HG03039 (cell line): ENCODE results near the gene COX7A2.

Experiments used
- ATAC-seq: cut with Tn5 transposase; IDR thresholded peaks from one replicate; pipeline ENCODE4 v1.9.1; 2021; ENCODE audit warnings: mild to moderate bottlenecking, moderate library complexity; ENCODE audit not compliant: unreplicated experiment

The COX7A2 gene

GRCh38 chr6:75222261-75222660, 21.3 kb downstream of the COX7A2 start:
- no peak for ATAC-seq

DNA sequence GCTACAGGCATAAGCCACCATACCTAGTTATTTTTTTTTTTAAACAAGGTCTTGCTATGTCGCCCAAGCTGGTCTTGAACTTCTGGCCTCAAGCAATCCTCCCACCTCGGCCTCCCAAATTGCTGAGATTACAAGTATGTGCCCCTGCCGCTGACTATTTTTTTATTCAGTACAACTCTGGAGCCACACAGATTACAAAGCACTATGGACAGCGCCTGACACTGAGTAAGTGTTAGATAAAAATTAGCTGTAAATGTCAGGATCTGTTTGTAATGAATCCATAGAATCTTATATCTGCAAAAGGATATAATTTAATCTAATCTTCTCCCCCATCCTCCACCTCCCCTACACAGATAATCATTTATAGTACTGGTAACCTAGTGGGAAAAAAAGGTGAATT, 22.5 kb downstream of the COX7A2 start:
- no peak for ATAC-seq

DNA sequence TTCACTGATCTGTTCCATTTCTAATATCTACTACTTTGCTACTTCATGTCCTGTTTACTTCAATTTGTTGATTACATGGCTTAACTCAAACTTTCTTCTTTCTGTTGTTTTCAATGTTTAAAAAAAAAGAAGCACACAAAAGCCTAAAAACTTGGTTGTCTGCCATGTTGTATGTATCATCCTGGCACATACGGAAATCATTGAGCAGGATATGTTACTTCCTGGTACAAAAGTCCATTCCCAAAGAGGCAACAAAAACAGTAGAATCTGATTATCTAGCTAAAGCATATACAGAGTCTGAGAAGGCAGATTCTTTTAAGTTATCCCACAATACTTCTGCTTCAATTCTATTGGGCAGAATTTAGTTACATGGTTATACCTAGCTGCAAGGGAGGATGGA, 23.2 kb downstream of the COX7A2 start:
- no peak for ATAC-seq

GRCh38 chr6:75219263-75219662, 24.3 kb downstream of the COX7A2 start:
- no peak for ATAC-seq

DNA sequence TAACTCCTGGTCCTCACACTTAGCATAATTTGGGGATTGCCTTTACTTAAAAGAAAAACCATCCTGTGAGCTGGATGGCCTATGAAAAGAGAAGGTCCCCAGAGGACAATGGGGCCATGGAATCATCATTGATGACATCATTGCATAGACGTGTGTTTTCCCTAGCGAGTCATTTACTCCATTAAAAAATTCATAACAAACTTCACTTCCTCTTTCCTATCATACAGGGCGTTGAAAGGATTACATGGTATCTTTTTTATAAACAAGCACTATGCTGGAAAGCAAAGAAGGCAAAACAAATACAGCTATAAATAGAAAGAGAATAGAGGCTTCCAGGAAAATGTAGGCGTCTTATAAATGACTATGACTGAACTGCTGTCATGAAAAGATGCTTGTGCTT, 26.4 kb downstream of the COX7A2 start:
- ATAC-seq = no peak

GRCh38 chr6:75215291-75215690, 28.3 kb downstream of the COX7A2 start:
- no peak for ATAC-seq

GRCh38 chr6:75213732-75214131, 29.9 kb downstream of the COX7A2 start:
- ATAC-seq = no peak

- ATAC-seq = no peak
Measured at GRCh38 chr6:75213112-75213511, 30.5 kb downstream of the COX7A2 start.

- no peak for ATAC-seq
Measured at GRCh38 chr6:75211920-75212590, 31.5 kb downstream of the COX7A2 start.

- no peak for ATAC-seq
Measured at GRCh38 chr6:75210885-75211739, 32.5 kb downstream of the COX7A2 start.

DNA sequence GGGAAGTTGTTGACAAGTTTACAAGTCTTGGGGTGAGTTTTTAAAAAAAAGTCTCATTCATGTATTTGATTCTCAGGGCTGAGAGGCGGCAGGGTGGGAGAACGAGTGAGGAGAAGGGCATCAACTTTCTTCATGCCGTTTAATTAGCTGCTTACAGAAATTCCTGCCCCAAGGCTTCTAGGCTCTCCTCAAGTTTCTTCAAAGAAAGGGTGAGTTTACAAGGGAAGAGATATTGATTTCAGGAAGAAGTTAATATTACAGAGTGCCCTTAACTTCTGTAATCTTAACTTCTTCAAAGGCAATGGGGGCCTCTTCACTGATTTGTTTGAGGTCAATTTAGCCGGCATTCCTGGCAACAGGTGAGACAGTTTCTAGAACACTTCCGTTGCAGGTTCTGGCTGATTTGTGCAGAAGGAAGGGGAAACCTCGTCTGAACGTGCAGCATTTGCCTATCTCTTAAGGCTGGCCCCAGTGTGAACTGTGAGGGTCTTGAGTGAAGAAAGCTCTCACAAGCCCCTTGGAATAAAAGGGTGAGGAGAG, 34.3 kb downstream of the COX7A2 start:
- ATAC-seq = no peak

DNA sequence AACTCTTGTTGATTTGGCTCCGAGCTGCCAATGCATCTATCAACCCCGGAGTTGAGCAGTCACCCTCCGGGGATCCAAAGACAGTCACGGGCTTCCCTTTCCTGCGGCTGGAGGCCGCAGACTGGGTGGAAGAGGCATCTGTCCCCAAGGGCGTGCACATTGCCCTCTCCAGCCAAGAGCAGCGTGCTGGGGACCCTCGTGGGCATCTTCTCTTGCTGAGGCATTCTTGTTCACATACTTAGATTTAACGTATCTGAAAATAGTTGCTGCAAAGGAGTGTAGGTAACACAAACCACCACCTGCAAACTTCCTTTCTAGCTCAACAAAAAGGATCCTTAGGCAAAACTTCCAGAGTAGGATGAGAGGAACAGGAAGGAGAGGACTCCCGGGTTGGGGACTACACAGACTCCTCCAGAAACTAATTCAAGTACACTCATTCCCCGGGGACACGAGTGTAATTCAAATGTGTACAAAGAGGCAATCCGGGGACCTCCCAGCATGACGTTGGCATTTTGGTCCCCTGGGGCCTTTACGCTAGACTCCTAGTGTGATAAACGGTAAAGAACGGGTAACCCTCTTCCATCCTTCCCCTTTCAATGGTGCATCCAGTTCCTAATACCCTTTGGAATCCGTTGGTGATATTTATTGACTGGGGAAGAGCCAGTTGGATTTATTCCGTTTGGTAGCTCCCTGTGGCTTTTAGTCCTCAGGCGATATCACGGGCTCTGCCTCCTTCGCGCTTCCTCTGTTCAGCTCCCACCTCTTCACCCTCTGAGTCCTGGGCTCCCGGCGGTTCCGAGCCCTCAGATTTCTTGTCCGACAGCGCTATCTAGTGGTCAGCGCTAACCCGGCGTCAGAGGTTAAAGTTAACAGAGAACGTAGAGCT, 35.1 kb downstream of the COX7A2 start:
- peak; percentile 82 for ATAC-seq

DNA sequence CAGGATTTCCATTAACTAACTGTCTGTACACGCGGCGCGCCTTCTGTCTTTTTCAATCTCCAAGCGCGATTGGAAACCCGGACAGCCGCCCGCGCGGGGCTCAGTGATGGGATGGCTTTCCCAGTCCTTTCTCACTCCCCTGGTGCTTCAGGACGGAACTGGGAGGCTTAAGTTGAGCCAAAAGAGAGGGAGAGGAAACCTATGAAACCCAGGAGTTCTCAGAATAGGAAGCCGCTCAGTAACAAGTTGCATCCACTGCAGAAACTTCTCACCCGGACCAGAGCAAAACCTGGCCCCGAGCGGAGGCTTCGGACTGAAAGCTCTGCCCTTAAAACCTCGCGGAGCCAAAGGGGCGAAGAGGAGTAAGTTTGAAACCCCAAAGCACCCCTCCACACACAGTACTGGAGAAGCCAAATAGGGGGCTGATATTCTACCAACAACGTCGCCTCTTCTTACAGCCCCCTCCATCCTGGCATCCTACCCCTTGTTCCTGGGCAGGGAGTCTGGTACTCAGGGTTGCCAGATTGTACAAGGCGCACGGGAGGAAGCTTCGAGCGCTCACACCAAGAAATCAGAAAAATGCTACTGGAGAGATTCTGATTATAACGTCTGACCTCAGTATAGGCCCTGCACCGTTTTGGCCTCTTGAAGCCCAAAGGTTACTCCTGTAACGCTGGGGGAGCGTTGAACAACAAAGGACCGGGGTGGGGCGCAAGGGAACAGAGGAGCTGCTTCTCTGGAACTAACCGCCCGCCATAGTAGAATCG, 36.8 kb downstream of the COX7A2 start:
- ATAC-seq = no peak

- no peak for ATAC-seq
Measured at GRCh38 chr6:75205776-75206575, 37.6 kb downstream of the COX7A2 start, which contains the start of gene COL12A1. TSS of gene COL12A1 (minus strand) at chr6:75206053. CDS start at chr6:75202792, 3,261 bp downstream.

DNA sequence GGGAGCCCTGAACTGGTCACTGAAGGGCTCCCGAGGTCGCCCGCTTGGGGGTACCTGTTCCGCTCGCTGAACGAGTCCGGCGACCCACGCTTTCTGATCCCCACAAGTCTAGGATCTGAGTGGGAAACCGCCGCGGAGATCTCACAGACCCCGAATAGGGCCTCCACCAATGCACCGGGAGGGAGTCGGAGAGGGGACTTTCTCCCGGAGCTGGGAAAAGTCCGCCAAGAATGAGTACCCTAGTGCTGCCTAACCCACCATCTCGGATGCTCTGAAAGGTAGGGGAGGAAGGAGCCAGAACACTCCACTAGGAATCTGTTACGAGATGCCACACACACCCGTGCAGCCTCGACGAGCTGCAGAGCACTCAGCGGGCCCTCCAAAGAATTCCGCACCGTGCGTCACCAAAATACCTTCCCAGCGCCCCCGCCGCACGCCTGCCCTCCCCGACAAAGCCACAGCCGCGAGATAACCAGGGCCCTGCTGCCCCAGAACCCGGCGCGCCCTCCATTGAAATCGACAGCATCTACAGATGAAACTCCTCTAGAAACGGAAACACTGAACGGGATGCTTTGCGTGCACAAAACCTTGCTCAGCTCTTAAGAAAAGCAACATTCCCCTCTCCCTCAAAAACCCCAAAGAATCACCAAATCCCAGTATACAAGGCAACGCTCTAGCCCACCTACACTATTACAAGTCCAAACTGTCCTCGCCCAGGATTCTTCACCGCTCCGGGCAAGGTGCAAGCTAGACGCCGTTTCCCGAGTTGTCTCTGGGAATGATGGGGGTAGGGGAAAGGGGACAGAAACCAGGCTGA, 38.4 kb downstream of the COX7A2 start:
- ATAC-seq = no peak

DNA sequence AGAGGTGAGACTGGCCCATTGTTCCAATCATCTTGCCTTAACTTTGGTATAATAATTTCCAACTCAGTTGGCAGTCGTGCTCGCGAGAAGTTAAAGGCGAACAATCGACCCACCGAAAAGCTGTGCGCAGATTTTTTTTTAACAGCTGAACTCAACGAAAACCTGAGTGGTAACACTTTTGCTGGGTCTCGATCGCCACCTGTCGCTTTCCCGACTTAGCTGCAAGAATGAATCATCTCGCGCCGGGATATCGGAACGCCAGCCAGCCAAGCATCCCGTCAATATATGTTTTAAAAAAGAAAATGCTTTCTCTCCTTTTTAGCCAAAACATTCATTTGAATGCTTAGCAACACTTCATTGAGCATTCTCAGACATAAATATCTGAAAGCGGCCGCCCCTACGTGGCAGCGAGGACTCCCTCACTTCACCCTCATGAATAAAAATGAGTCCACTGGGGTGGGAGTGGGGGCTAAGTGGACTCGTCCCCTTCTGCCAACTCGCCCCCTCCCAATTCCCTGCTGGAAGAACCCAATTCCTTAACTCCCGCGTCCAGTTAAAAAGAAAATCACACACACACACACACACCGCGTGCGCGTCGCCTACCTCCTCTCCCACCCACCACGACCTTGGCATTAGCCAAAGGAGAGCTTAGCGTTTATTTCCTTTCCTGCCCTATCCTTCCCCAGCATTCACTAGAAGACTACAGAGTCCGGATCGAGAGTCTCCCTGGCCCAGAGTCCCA, 39.2 kb downstream of the COX7A2 start:
- ATAC-seq = no peak

DNA sequence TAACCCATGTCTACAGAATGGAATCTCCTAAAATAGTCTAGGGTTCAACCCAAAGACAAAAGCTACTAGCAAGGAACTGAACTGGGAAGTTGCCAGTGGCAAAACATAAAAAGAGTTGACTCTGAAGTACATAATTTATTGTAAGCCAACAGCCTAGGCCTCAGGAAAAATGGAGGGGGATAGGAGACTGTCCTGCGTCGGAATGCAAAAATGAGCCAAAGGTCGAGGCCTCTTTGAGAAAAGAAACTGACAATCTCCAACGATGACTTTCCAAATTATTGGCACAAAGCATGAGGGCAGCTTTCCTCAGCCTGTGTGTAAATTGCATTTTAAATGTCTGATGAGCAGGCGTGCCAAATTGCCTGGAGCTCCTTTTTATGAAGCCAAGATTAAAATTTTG, 39.9 kb downstream of the COX7A2 start:
- no peak for ATAC-seq

- ATAC-seq = no peak
Measured at GRCh38 chr6:75202676-75203131, 40.9 kb downstream of the COX7A2 start.
